GM19328 (cell line): ENCODE data around the gene C14orf132.

Experiments
- ATAC-seq: cut with Tn5 transposase; IDR thresholded peaks from one replicate; pipeline ENCODE4 v1.9.1; 2021; ENCODE audit warnings: mild to moderate bottlenecking, moderate library complexity; ENCODE audit not compliant: unreplicated experiment

C14orf132 gene

DNA sequence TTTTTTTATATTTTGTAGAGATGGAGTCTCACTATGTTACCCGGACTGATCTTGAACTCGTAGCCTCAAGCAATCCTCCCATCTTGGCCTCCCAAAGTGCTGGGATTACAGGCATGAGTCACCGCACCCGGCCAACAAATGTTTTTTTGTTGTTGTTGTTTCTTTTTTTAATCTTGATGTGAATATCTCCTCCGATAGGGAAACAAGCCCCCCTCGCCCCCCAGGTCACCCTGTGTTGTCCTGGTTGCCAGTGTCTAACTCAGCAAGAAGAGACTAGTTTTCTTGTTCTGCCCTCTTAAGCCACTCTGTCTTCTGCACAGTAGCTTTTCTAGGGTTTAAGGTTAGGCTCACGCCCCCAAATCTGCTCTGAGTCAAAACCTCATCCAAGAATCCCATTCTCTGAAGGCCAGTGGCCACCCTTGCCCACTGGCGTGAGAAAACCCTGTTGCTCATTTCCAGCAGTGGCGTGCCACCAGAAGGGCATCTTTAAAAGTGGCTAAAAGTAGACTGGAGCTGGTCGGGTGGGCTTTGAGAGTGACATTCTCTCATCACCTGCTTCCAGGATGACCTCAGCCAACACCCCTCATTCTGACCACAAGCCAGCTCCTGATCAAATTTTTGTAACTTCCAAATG is 42.7 kb downstream of the C14orf132 start:
- ATAC-seq = no peak

- ATAC-seq = no peak
Observed at GRCh38 chr14:96082420-96083300, 43.5 kb downstream of the C14orf132 start.

DNA sequence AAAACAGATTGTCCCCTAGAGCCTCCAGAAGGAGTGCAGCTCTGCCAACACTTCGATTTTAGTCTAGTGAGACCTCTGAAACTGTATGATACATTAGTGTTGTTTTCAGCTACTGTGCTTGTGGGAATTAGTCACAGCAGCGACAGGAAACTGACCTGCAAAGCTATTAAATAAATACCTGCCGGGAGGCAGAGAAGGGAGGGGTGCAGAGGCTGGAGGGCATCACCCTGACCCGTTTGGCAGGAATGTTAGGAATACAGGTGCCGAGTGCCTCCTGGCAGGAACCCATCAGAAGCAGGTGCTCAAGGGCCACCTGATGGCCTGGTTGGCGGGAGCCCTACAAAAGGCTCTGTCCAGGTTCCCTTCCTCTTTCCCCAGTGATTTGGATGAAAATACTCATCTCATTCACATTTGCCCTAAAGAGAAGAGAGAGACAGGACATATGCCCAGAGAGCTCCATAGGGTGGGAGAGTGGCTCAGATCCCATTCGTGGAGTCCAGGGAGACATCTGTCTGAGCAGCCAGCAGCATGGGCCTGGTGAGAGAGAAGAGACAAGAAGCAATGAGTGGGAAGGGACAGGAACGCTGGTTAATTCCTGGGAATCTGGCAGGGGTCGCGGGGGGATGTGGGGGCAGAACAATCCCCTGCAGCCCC is 44.6 kb downstream of the C14orf132 start:
- ATAC-seq = no peak

DNA sequence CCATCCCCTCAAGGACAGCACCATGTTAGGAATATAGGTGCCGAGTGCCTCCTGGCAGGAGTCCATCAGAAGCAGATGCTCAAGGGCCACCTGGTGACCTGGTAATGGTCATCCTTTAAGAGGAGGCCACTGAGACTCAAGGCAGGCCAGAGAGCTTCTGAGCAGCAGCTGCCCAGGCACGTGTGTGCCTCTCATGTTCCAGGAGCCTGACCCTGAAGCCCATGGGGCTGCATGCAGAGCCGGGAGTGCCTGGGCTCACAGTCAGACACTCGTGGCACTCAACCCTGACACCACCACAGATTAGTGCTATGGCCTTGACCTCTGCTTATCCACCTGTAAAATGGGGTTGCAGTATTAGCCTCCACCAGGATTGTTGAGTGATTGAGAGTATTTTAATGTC is 45.6 kb downstream of the C14orf132 start:
- ATAC-seq = no peak

GRCh38 chr14:96085369-96085768 is 46.2 kb downstream of the C14orf132 start:
- no peak for ATAC-seq

GRCh38 chr14:96086032-96086431 is 46.9 kb downstream of the C14orf132 start:
- ATAC-seq = no peak

- no peak for ATAC-seq
Observed at GRCh38 chr14:96086574-96087077, 47.5 kb downstream of the C14orf132 start.

DNA sequence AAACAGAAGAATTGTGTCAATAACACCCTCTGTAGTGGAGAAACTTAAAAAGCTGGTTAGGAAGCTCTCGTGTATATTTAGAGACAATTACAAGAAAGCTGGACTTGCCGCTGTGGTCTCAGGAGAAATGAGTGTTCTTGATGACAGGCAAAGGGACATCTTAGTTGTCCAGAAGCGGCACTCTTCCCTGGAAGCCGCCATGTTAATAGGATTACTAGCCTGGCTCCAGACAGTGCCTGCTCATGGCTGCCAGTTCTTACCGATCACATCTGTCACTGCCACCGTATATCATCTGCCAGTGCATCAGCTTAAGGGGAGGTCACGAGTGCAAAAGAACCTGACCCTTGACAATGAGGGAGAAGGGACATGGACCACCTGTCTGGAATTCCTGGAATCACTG is 48.9 kb downstream of the C14orf132 start:
- ATAC-seq = no peak

DNA sequence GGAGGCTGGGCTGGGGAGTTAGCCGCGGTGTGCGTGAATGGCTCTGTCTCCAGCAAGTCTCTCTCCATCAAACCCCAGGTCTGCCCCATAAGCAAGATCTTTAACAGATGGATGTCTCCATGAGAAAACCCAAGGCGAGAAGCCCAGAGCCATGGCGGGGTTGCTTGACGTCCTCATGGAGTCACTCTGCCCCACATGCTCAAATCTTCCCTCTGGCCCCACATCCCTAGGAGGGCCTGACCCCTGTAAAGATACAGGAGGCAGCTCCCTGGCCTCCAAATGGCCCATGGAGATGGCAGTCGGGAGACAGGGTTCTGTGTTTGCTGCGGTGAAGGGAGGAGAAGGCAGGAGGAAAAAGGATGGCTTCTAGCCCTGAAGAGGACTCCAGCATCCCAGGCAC is 49.3 kb downstream of the C14orf132 start:
- no peak for ATAC-seq

DNA sequence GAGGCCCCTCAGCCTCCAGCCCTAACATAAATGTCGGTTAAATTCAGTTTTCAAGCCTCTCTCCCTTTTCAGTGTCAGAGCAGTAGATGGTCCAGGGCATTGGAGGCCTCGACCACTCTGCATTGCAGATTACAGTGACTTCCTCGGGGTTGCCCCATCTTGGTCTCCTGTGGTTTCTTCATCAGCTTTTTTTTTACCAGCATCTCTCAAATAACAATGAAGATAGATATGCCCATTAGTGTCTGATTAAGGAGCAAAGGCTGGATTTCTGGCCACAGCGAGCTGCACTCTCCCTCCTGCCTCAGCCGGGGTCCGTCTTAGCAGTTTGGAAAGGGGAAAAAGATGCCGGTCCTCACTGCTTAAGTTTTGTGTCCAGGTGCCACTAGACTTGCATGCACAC is 49.7 kb downstream of the C14orf132 start:
- ATAC-seq = no peak

DNA sequence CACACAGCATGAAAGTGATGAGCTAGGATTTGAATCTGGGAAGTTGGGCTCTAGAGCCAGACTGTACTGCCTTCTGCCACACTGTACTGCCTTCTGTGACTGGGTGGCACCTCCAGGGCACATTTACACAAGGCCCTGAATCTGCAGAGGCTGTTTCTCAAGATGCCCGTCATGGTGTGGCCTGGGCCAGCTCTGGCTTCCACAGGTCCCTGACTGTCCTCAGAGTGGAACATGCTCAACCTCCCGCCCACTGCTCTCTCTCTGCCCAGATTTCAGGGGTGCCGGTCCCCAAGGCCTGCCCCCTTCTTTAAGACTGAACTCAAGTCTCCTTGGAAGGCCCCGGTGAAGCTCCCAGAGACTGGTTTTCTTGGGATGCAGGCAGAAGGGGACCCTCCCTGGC is 50.2 kb downstream of the C14orf132 start:
- ATAC-seq = no peak

- ATAC-seq = no peak
Observed at GRCh38 chr14:96090441-96091148, 51.4 kb downstream of the C14orf132 start.

GRCh38 chr14:96091149-96091693 is 52.1 kb downstream of the C14orf132 start:
- ATAC-seq = no peak

DNA sequence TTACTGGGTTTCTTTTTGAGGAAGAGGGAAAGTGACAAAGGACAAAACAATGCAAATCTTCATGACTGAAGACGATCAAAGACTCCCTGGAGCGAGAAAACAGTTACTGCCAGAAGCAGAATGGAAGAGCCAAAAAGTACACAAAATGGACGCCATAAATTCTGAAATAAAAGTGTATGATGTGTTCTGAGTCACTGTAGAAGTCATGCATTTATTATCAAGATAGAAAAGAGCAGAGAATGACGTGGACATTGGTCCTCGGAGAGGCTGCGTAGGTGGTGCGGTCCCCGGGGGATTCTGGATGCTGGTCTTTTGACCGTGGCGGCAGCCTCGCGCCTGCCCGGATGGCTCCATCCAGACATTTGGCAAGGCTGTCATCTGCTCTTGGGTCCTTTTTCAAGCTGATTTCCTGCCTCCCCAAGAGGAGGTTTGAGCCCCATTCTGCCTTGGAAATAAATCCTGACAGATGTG is 52.8 kb downstream of the C14orf132 start:
- no peak for ATAC-seq

DNA sequence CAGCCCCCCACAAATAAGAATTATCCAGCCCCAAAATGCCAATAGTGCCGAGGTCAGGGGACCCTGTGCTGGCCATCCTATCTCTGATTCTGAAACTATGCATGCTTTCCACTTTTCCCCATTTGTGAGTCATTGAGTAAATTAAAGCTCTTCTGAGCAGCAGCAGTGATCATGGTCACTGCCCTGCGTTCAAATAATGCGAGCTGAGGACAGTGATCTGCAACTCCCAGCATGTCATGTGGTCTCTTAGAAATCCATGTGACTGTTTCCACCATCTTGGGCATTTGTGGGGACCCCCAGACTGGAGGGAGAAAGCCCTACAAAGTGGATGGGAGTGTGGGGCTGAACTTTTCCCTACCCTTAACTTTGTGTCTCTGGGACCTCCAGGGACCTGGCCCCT is 53.8 kb downstream of the C14orf132 start:
- ATAC-seq = no peak

DNA sequence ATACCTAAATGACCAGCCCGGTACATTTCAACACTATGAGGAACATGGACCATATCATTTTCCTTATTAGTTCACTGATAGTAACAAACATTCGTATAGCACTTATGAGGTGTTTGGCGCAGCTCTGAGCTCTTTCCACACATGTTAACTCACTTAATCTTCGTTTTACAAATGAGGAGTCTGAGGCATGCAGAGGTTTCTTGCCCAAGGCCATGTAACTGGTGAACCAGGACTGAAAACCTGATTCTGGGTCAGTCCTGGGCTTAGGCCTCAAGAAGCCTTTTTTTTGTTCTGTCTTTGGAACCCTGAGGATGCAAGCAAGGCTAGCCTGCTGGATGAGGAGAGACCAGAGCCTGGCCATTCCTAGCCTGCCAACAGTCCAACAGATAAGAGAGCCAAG is 55.0 kb downstream of the C14orf132 start:
- ATAC-seq = no peak

DNA sequence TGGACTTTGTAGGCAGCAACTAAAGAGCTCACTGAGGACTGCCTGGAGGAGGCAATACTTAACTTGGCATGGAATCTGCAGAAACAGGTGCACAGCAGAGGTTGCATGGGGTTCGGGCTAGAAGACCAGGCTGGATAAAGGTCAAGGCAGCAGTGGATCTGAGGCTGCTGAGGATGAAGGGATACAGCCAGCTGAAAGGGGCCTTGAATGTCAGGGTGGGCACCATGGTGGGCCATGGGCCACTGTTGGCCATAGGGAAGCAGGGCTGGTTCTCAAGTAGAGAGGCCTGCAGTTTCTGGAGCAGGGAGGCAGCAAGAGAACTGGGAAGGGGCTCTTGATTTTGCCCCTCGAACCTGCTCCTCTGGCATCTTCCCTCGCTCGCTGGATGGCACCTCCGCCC is 55.5 kb downstream of the C14orf132 start:
- ATAC-seq = no peak

GRCh38 chr14:96095058-96095457 is 55.9 kb downstream of the C14orf132 start:
- ATAC-seq = no peak

DNA sequence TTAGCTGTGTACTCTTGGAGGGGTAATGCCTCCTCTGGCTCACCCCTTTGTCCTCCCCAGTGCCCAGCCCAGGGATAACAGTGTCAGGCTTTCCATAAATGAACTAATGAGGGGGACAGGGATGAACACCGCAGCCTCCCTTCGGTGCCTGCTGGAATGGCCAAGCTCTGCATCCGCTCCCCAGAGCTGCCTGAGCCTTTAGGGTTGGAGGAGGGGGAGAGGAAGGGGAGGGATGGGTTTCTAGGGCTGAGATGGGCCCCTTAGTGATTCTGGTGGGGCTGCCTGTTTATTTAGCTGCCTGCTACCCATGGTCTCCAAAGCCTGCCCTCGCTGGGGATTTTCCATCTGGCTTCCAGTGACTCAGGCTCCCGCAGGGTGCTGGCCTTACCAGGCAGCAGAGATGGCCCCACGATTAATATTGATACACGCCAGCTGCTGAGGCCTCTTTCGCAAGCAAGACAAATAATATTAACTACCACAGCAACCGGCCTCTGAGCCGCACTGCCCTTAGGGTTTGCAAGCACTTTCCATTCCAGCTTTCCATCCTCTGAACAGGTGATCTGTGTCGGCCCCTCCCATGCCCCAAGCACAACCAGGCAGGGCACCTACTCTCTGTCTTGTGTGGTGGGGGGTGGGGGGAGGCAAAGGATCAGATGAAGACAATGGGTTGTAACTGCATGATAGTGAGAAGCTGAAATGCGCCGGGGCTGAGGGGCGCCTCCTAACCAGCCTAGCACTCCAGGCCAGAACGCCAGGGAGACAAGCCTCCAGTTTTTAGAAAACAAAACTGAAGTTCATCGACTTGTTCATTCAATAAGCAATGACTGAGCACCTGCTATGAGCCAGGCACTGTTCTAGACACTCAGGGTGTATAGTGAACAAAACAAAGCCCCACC is 56.7 kb downstream of the C14orf132 start:
- ATAC-seq = no peak
